ENCODE measurements around the gene ESR2.
"Not testable (repeated sequence)": the region's sequence is repeated elsewhere in the genome, so short reads cannot be mapped to it uniquely, and the experiment has no call there.

The ESR2 gene

GRCh38 chr14:64293976-64294671 is at the start of gene ESR2:
ESR2 (minus strand) TSS chr14:64294371; CDS start chr14:64282985, 11,386 bp downstream.
- in situ Hi-C loops (cut with MboI; ENCODE audit: low sequenced_read_pairs), result no loop called here

DNA sequence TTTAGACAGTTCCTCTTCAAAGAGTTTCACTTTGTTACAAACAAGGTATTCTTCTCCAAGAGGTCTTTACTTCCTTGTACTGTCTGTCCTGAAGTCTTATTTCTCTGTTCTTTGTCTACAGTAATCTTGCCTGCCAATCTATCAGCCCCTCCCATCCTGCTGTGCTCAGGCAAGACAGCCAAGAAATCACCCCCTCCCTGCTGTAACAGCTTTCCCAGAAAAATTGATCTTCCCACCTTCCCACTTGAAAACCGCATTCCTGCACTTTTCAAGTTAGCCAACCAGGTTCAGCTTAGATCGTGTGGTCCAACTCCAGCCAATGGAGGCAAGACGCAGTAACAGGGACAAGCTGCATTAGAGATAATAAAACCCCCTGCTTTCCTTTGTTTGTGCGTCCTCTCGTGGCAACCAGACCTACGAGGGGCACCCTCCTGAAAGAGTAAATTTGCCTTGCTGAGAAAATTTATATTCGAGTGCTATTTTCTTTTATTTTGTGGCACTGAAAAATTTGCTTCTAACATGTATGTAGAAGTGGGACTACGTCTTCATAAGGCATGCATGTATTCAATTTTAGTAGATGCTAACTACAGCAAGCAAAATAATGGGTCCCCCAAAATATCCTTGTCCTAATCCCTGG is 46.5 kb upstream of the ESR2 start:
- in situ Hi-C loops (cut with MboI; ENCODE audit: low sequenced_read_pairs), result no loop called here

GRCh38 chr14:64338616-64339316 is 44.6 kb upstream of the ESR2 start:
- in situ Hi-C loops (cut with MboI; ENCODE audit: low sequenced_read_pairs), result no loop called here

DNA sequence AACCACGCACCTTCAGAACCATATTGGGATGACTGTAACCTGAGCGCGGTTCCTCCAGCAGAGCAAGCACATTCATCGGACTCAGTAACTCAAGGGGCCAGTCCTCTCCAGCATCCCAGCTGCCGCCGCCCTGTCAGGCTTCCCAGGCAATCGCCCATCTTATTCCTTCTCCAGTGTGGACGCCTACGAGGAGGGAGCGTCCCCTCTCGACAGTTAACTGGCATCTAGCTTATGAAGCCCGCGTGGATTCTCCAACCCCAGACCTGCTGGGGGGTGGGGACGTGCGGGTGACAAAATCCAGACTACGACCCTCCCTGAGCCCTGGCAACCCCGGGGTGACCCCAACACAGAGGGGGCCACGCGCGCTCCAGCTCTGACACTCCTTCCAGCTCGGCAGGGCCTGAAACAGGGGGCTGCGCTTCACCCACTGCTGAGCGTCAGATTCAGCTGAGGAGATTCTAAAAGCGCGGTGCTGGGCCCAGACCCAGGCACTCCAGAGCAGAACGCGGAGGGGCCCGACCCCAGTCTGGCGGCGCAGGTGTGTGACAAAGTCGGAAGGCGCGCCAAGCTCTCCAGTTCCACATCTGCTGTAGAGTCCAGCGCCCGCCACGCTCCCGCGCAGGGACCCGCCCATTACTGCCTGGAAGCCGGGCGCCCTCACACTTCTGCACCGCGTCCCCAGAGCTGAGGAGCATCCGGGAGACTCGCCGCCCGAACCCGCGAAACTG is 43.9 kb upstream of the ESR2 start:
- in situ Hi-C loops (cut with MboI; ENCODE audit: low sequenced_read_pairs), result no loop called here

DNA sequence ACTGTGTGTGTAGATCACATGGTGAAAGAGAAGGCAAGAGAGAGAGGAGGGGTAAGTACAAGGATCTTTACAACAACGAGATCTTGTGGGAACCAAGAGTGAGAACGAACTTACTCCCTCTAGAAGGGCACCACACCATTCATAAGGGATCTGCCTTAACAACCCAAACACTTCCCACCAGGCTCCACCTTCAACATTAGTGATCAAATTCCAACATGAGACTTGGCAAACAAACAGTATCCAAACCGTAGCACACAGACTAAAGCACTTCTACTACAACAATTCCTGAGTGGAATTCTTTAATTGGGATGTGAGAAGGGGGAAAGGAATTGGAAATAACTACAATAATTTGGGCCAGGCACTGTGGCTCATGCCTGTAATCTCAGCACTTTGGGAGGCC is 35.0 kb upstream of the ESR2 start:
- in situ Hi-C loops (cut with MboI; ENCODE audit: low sequenced_read_pairs), result no loop called here

DNA sequence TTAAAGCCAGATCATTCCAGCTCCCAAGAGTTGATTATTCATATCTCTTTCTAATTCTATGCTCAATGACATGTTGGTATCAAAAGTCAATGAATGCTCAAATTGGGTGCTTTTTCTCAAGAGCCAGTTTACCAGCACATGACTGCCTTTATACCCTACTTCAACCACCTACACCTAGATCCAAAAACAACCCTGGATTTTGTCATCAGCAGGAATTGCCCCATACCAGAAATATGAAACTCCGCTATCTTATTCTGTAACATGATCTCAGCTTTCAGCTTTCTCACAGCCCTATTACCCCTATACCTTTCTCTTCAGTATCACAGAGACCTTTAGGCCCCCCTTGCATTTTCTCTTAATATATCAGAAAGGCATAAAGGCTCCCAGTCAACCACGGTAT is 32.3 kb upstream of the ESR2 start:
- in situ Hi-C loops (cut with MboI; ENCODE audit: low sequenced_read_pairs), result no loop called here

DNA sequence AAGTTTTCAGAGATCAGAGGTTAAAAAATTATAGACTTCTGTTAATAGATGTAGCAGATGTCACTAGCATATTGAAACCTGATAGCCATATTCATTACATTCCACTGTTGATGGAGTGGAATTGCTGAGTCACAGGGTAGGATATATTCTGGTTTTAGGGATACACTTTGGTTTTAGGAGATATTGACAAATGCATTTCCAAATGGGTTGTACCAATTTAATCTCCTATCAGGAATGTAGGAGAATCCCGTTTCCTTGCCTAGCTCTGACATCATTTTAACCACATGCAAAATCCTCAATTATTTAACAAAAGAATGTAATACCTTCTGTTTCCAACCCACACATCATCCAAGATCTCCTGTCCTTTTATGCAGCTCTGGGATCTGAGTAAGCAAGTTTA is 30.7 kb upstream of the ESR2 start:
- in situ Hi-C loops (cut with MboI; ENCODE audit: low sequenced_read_pairs), result no loop called here

- in situ Hi-C loops (cut with MboI; ENCODE audit: low sequenced_read_pairs), result no loop called here
Observed at GRCh38 chr14:64324461-64324860, 30.3 kb upstream of the ESR2 start.

GRCh38 chr14:64320362-64320761 is 26.2 kb upstream of the ESR2 start:
- in situ Hi-C loops (cut with MboI; ENCODE audit: low sequenced_read_pairs), result not testable (repeated sequence)

DNA sequence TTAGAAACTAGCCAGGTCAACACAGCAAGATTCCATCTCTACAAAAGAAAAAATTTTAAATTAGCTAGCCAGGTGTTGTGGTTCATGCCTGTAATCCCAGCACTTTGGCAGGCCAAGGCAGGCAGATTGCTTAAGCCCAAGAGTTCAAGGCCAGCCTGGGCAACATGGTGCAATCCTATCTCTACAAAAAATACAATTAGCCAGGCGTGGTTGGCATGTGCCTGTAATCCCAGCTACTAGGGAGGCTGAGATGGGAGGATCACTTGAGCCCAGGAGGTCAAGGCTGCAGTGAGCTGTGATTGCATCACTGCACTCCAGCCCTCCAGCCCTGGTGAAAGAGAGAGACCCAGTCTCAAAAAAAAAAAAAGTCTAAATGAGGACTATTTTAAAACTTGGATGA is 24.5 kb upstream of the ESR2 start:
- in situ Hi-C loops (cut with MboI; ENCODE audit: low sequenced_read_pairs), result not testable (repeated sequence)

GRCh38 chr14:64303471-64303917 is 9.3 kb upstream of the ESR2 start:
- in situ Hi-C loops (cut with MboI; ENCODE audit: low sequenced_read_pairs), result no loop called here

DNA sequence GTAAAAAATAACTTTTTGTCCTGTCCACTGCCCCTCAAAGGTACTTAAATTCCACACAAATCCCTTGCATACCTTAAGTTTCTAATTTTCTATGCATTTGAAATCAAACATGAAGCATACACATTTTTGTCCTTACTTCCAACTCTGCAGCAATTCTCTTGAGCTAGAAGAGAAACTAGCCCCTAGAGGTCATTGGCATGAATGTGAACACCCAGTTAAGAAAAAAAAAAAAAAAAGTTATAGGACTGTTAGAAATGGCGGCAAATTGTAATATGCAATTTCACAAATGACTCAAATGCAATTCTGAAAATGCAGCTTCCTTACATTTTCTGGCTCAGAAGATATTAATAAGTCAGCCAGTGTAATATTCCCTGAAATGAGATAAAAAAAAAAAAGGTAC is 4.6 kb upstream of the ESR2 start:
- in situ Hi-C loops (cut with MboI; ENCODE audit: low sequenced_read_pairs), result no loop called here

DNA sequence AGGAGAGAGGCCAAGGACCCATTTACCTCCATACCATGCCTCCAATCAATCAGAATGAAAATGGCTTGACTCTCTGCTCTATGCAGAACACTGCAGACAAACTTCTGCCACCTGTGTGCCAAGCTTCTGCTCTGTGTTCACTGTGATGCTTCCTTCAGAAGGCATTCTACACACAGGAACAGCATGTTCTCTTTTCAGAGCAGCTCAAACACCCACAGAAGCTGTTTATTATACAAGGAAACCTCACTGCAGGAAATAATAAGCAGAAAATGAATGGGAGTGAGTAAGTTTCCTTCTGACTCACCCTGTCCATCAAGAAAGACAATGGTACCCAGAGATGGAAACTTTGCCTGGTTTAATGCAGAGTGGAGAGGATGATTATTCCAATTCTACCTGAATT is 2.4 kb upstream of the ESR2 start:
- in situ Hi-C loops (cut with MboI; ENCODE audit: low sequenced_read_pairs), result no loop called here

- in situ Hi-C loops (cut with MboI; ENCODE audit: low sequenced_read_pairs), result no loop called here
Observed at GRCh38 chr14:64294672-64295413, 672 bp upstream of the ESR2 start.

- in situ Hi-C loops (cut with MboI; ENCODE audit: low sequenced_read_pairs), result no loop called here
Observed at GRCh38 chr14:64292197-64292596, 2.0 kb downstream of the ESR2 start.

GRCh38 chr14:64289571-64289970 is 4.6 kb downstream of the ESR2 start:
- in situ Hi-C loops (cut with MboI; ENCODE audit: low sequenced_read_pairs), result no loop called here

- in situ Hi-C loops (cut with MboI; ENCODE audit: low sequenced_read_pairs), result no loop called here
Observed at GRCh38 chr14:64281805-64282204, 12.4 kb downstream of the ESR2 start.

DNA sequence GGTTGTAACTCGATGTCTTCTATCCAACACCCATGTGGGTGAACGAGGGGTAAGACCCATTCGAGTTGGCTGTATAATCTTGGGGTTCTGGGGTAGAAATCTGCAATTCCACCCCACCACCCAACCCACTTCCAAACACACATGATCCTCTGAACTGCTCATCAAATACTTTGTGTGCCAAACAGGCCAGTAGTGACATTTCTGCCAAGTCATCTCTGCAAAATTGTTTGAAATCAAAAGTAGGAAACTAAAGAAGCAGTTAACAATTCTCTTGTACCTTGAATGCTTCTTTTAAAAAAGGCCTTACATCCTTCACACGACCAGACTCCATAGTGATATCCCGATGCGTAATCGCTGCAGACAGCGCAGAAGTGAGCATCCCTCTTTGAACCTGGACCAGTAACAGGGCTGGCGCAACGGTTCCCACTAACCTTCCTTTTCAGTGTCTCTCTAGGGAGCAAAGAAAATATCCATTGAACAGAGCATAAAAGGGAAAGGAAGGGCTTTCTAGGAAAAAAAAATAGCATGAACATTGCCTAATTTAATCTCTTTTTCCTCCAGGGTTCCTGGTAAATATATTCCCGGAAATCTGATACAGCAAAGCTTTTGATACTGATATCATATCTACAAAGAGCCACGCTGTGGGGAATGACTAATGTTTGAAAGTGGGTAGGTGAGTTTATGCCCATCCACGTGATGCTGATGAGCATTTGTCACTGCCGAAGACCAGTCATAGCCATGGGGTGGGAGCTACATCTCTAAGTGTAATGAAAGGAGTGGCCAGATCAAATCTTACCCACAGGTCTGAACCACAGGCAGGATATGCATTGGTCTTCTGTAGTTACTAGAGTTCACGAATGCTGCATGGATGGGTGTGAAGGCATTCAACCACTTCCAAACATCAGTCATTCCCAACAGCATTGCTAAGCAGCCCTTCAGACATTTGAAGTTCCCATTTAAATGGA is 14.2 kb downstream of the ESR2 start:
- in situ Hi-C loops (cut with MboI; ENCODE audit: low sequenced_read_pairs), result no loop called here

GRCh38 chr14:64278458-64278857 is 15.7 kb downstream of the ESR2 start:
- in situ Hi-C loops (cut with MboI; ENCODE audit: low sequenced_read_pairs), result no loop called here

GRCh38 chr14:64272019-64272418 is 22.2 kb downstream of the ESR2 start:
- in situ Hi-C loops (cut with MboI; ENCODE audit: low sequenced_read_pairs), result no loop called here
